ENCODE measurements around the gene BCAN.

Gene BCAN

DNA sequence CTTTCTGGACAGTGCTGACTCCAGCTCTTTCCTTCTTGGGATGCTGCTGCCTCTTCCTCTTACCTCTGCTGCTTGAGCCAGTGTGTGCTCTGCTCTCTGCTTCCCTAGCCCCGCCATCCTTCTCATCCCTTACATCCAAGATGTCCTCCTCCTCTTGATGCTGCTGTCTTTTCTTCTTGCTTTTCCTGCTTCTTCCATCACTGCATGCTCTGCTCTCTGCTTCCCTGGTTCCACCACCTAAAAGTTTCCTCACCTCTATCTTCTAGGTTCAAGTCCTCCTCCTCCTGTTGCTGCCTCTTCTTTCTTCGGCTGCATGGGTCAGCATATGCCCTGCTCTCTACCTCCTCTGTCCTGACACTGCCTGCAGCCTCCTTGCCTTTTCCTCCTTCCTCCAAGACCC is 46.9 kb upstream of the BCAN start:
- TF ChIP-seq POLR2AphosphoS5 (IDR thresholded peaks at IDR 0.05; ENCODE audit: low read depth, low read length) (no peak; the same call in 1 of the 2 replicates), FOXP2 (optimal IDR thresholded peaks at IDR 0.05; ENCODE audit: borderline replicate concordance, extremely low read depth, extremely low read length, insufficient read depth) (no peak), SIN3A (IDR thresholded peaks at IDR 0.05; ENCODE audit: borderline replicate concordance, insufficient read depth, low read length) (no peak), TAF1 (IDR thresholded peaks at IDR 0.05; ENCODE audit: borderline replicate concordance, insufficient read depth, low read length) (no peak)
- TF ChIP-seq, protein P1, sequence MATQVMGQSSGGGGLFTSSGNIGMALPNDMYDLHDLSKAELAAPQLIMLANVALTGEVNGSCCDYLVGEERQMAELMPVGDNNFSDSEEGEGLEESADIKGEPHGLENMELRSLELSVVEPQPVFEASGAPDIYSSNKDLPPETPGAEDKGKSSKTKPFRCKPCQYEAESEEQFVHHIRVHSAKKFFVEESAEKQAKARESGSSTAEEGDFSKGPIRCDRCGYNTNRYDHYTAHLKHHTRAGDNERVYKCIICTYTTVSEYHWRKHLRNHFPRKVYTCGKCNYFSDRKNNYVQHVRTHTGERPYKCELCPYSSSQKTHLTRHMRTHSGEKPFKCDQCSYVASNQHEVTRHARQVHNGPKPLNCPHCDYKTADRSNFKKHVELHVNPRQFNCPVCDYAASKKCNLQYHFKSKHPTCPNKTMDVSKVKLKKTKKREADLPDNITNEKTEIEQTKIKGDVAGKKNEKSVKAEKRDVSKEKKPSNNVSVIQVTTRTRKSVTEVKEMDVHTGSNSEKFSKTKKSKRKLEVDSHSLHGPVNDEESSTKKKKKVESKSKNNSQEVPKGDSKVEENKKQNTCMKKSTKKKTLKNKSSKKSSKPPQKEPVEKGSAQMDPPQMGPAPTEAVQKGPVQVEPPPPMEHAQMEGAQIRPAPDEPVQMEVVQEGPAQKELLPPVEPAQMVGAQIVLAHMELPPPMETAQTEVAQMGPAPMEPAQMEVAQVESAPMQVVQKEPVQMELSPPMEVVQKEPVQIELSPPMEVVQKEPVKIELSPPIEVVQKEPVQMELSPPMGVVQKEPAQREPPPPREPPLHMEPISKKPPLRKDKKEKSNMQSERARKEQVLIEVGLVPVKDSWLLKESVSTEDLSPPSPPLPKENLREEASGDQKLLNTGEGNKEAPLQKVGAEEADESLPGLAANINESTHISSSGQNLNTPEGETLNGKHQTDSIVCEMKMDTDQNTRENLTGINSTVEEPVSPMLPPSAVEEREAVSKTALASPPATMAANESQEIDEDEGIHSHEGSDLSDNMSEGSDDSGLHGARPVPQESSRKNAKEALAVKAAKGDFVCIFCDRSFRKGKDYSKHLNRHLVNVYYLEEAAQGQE (IDR thresholded peaks at IDR 0.05; ENCODE audit: insufficient read depth in 1 of 2, low read depth in 2 of 2, low read length in 2 of 2): no peak

GRCh38 chr1:156596426-156596825 is 45.5 kb upstream of the BCAN start:
- TF ChIP-seq TAF1 (IDR thresholded peaks at IDR 0.05; ENCODE audit: borderline replicate concordance, insufficient read depth, low read length) (no peak), FOXP2 (optimal IDR thresholded peaks at IDR 0.05; ENCODE audit: borderline replicate concordance, extremely low read depth, extremely low read length, insufficient read depth) (no peak), SIN3A (IDR thresholded peaks at IDR 0.05; ENCODE audit: borderline replicate concordance, insufficient read depth, low read length) (no peak), POLR2AphosphoS5 (IDR thresholded peaks at IDR 0.05; ENCODE audit: low read depth, low read length) (no peak; the same call in 1 of the 2 replicates)
- TF ChIP-seq, protein P1 (IDR thresholded peaks at IDR 0.05; ENCODE audit: insufficient read depth in 1 of 2, low read depth in 2 of 2, low read length in 2 of 2): no peak

DNA sequence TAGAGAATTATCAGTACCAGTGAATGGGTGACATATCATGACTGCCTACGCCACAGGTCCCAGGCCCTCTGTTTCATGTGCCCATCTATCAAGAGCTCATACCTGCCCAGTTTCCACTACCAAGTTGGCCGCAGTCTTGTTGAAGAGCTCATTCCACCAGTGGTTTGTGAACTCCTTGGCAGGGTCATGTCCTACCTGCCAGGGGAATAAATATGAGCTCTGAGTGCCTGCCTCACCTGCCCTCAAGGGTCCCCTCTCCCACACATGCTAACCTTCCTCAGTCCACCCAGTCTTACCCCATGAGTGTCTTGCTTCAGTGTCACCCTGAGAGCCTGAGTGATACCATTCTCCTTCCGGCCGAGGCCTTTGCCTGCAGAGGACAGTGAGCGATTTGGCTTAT is 43.8 kb upstream of the BCAN start:
- TF ChIP-seq SIN3A (IDR thresholded peaks at IDR 0.05; ENCODE audit: borderline replicate concordance, insufficient read depth, low read length): no peak
- TF ChIP-seq TAF1 (IDR thresholded peaks at IDR 0.05; ENCODE audit: borderline replicate concordance, insufficient read depth, low read length): no peak
- TF ChIP-seq FOXP2 (optimal IDR thresholded peaks at IDR 0.05; ENCODE audit: borderline replicate concordance, extremely low read depth, extremely low read length, insufficient read depth): no peak
- TF ChIP-seq, protein P1 (IDR thresholded peaks at IDR 0.05; ENCODE audit: insufficient read depth in 1 of 2, low read depth in 2 of 2, low read length in 2 of 2): no peak
- TF ChIP-seq POLR2AphosphoS5 (IDR thresholded peaks at IDR 0.05; ENCODE audit: low read depth, low read length): no peak

DNA sequence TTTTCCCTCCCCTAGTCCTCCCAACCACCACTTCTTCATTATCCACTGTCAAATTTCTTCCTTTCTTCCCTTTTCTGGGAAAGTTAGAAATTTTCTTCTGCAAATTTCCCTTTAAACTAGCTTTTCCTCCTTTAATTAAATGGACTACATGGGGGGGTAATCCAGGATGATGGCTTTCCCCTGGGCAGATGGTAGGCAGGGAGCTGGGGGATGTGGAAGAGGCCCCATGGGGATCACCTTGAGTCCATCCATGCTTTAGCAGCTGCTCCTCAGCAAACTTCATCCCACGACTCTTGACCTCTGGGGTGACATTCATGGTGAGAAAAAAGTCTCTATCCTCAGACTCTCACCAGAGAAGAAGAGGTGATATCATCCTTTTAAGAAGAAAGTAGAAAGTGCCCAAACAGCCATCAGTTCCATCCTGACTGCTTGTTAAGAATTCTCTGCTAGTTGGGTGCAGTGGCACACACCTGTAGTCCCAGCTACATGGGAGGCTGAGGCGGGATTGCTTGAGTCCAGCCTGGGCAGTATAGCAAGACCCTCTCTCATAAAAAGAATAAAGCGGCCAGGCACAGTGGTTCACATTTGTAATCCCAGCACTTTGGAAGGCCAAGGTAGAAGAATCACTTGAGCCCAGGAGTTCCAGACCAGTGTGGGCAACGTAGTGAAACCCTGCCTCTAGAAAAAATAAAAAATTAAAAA is 43.0 kb upstream of the BCAN start:
- TF ChIP-seq SIN3A (IDR thresholded peaks at IDR 0.05; ENCODE audit: borderline replicate concordance, insufficient read depth, low read length) (no peak), FOXP2 (optimal IDR thresholded peaks at IDR 0.05; ENCODE audit: borderline replicate concordance, extremely low read depth, extremely low read length, insufficient read depth) (no peak), POLR2AphosphoS5 (IDR thresholded peaks at IDR 0.05; ENCODE audit: low read depth, low read length) (no peak), TAF1 (IDR thresholded peaks at IDR 0.05; ENCODE audit: borderline replicate concordance, insufficient read depth, low read length) (no peak)
- TF ChIP-seq, protein P1 (IDR thresholded peaks at IDR 0.05; ENCODE audit: insufficient read depth in 1 of 2, low read depth in 2 of 2, low read length in 2 of 2): no peak
